Measurements from ENCODE around the gene CACNA1C. TPM values are rescaled to one million over a fixed set of nuclear protein-coding genes. Genes with fewer than 3 reads are reported as not detected.

CACNA1C gene
- total RNA-seq, 1 experiment from 2014 or later, result 3.7 TPM

GRCh38 chr12:2343681-2344080 lies 290.9 kb downstream of the CACNA1C start:
- no peak overlapping the region for H3K27ac ChIP-seq (ENCODE audit: low read depth, low read length, poor library complexity, severe bottlenecking)
- no peak overlapping the region for H3K4me3 ChIP-seq (ENCODE audit: low read depth, low read length, poor library complexity, severe bottlenecking)
- TF ChIP-seq CTCF (conservative IDR thresholded peaks at IDR 0.05; ENCODE audit: low read depth, low read length), result no peak
- TF ChIP-seq EZH2 (IDR thresholded peaks at IDR 0.05; ENCODE audit: borderline replicate concordance, low read depth, low read length, poor library complexity, severe bottlenecking), result no peak
- CTCF ChIA-PET, result no interaction called here
- no peaks in the 10 kb centered on the region for H3K9me3 ChIP-seq (ENCODE audit: low read depth, low read length, poor library complexity, severe bottlenecking)
- H3K27me3 ChIP-seq (replicated peaks; ENCODE audit: insufficient read depth, low read depth, low read length, poor library complexity), result no peaks in the 10 kb centered on the region
- BruUV-seq (replicated peaks), result no TSS peak
- no peaks in the 10 kb centered on the region for H3K4me1 ChIP-seq (ENCODE audit: insufficient read depth, low read length, poor library complexity, severe bottlenecking)
- intact Hi-C loops (cut with micrococcal nuclease; ENCODE audit: unreplicated experiment), result no loop called here
- POLR2A ChIA-PET (ENCODE audit: low non-redundant PET), result no interaction called here
- H3K36me3 ChIP-seq (ENCODE audit: insufficient read depth, low read length, poor library complexity, severe bottlenecking), result no peaks in the 10 kb centered on the region
- no peak for DNase-seq (ENCODE audit: low spot score)

- ChIA-PET POLR2A (ENCODE audit: low non-redundant PET) (interaction anchor here (0.5 to 0.6 kb wide), 2 partner anchors 17 to 80 kb away, joined by 3 to 6 read pairs; no protein-coding TSS in a partner anchor), CTCF (no interaction called here)
- H3K9me3 ChIP-seq (ENCODE audit: low read depth, low read length, poor library complexity, severe bottlenecking), result no peaks in the 10 kb centered on the region
- no peak overlapping the region for H3K27ac ChIP-seq (ENCODE audit: low read depth, low read length, poor library complexity, severe bottlenecking)
- no peak for DNase-seq (ENCODE audit: low spot score)
- no peak overlapping the region for H3K4me3 ChIP-seq (ENCODE audit: low read depth, low read length, poor library complexity, severe bottlenecking)
- H3K36me3 ChIP-seq (ENCODE audit: insufficient read depth, low read length, poor library complexity, severe bottlenecking), result no peaks in the 10 kb centered on the region
- no peak for TF ChIP-seq CTCF (conservative IDR thresholded peaks at IDR 0.05; ENCODE audit: low read depth, low read length)
- no peak for TF ChIP-seq EZH2 (IDR thresholded peaks at IDR 0.05; ENCODE audit: borderline replicate concordance, low read depth, low read length, poor library complexity, severe bottlenecking)
- BruUV-seq (replicated peaks), result no TSS peak
- H3K4me1 ChIP-seq (ENCODE audit: insufficient read depth, low read length, poor library complexity, severe bottlenecking), result no peaks in the 10 kb centered on the region
- intact Hi-C loops (cut with micrococcal nuclease; ENCODE audit: unreplicated experiment), result no loop called here
- no peaks in the 10 kb centered on the region for H3K27me3 ChIP-seq (replicated peaks; ENCODE audit: insufficient read depth, low read depth, low read length, poor library complexity)
These were observed 291.7 kb downstream of the CACNA1C start for GRCh38 chr12:2344476-2344875.

- CTCF ChIA-PET, result no interaction called here
- intact Hi-C loops (cut with micrococcal nuclease; ENCODE audit: unreplicated experiment), result no loop called here
- H3K36me3 ChIP-seq (ENCODE audit: insufficient read depth, low read length, poor library complexity, severe bottlenecking), result no peaks in the 10 kb centered on the region
- H3K27me3 ChIP-seq (replicated peaks; ENCODE audit: insufficient read depth, low read depth, low read length, poor library complexity), result no peaks in the 10 kb centered on the region
- no peak overlapping the region for H3K4me3 ChIP-seq (ENCODE audit: low read depth, low read length, poor library complexity, severe bottlenecking)
- no peak overlapping the region for H3K27ac ChIP-seq (ENCODE audit: low read depth, low read length, poor library complexity, severe bottlenecking)
- POLR2A ChIA-PET (ENCODE audit: low non-redundant PET), result interaction anchor here (0.5 kb wide), 1 partner anchor 16 kb away, joined by 6 read pairs; no protein-coding TSS in a partner anchor
- no peak for DNase-seq (ENCODE audit: low spot score)
- TF ChIP-seq CTCF (conservative IDR thresholded peaks at IDR 0.05; ENCODE audit: low read depth, low read length), result no peak
- TF ChIP-seq EZH2 (IDR thresholded peaks at IDR 0.05; ENCODE audit: borderline replicate concordance, low read depth, low read length, poor library complexity, severe bottlenecking), result no peak
- H3K4me1 ChIP-seq (ENCODE audit: insufficient read depth, low read length, poor library complexity, severe bottlenecking), result no peaks in the 10 kb centered on the region
- no peaks in the 10 kb centered on the region for H3K9me3 ChIP-seq (ENCODE audit: low read depth, low read length, poor library complexity, severe bottlenecking)
- no TSS peak for BruUV-seq (replicated peaks)
These were observed 292.1 kb downstream of the CACNA1C start for GRCh38 chr12:2344885-2345284.

Data from A673 (cell line).